ENCODE measurements around the gene SULT2B1.

SULT2B1 gene

DNA sequence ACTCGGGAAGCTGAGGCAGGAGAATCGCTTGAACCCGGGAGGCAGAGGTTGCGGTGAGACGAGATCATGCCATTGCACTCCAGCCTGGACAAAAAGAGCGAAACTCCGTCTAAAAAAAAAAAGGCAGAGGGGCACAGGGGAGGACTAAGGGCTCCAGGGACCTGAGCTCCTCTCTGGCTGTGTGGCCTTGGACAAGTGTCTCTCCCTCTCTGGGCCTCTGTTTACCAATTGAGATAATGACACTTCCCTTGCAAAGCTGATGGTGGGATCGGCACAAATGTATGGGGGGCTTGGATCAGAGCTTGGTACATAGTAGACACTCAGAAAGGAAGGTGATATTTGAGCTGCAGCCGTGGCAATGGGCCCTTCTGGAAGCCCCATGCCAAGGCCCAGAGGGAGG, 43.2 kb downstream of the SULT2B1 start:
- Histone ChIP-seq H3K9me2 (replicated peaks; ENCODE audit: insufficient read depth, low read length) (no peaks in the 10 kb centered on the region), H3K4me1 (ENCODE audit: low read length) (no peaks in the 10 kb centered on the region), H3K36me3 (replicated peaks; ENCODE audit: insufficient read depth, low read length) (no peaks in the 10 kb centered on the region), H3K27me3 (replicated peaks; ENCODE audit: insufficient read depth, low read length) (peaks cover 84% of the 10 kb centered on the region), H3K79me2 (ENCODE audit: low read length) (no peaks in the 10 kb centered on the region), H4K20me1 (ENCODE audit: insufficient read depth, low read length) (no peaks in the 10 kb centered on the region), H2AFZ (ENCODE audit: low read length) (no peak overlapping the region), H3F3A (ENCODE audit: insufficient read depth, low read length) (no peaks in the 10 kb centered on the region), H3K4me2 (ENCODE audit: low read depth, low read length) (no peak overlapping the region), H3K9ac (ENCODE audit: low read length) (no peak overlapping the region), H3K9me3 (replicated peaks; ENCODE audit: insufficient read depth, low read length) (no peaks in the 10 kb centered on the region), H3K27ac (ENCODE audit: low read length) (no peak overlapping the region), H3K4me3 (ENCODE audit: low read length) (no peak overlapping the region)
- no peak for TF ChIP-seq EZH2phosphoT487 (IDR thresholded peaks at IDR 0.05; ENCODE audit: low read length)
- TF ChIP-seq, protein P1, sequence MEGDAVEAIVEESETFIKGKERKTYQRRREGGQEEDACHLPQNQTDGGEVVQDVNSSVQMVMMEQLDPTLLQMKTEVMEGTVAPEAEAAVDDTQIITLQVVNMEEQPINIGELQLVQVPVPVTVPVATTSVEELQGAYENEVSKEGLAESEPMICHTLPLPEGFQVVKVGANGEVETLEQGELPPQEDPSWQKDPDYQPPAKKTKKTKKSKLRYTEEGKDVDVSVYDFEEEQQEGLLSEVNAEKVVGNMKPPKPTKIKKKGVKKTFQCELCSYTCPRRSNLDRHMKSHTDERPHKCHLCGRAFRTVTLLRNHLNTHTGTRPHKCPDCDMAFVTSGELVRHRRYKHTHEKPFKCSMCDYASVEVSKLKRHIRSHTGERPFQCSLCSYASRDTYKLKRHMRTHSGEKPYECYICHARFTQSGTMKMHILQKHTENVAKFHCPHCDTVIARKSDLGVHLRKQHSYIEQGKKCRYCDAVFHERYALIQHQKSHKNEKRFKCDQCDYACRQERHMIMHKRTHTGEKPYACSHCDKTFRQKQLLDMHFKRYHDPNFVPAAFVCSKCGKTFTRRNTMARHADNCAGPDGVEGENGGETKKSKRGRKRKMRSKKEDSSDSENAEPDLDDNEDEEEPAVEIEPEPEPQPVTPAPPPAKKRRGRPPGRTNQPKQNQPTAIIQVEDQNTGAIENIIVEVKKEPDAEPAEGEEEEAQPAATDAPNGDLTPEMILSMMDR (IDR thresholded peaks at IDR 0.05; ENCODE audit: low read length): no peak
- no peak for TF ChIP-seq EZH2 (optimal IDR thresholded peaks at IDR 0.05; ENCODE audit: low read depth, low read length)
- no peak for DNase-seq

DNA sequence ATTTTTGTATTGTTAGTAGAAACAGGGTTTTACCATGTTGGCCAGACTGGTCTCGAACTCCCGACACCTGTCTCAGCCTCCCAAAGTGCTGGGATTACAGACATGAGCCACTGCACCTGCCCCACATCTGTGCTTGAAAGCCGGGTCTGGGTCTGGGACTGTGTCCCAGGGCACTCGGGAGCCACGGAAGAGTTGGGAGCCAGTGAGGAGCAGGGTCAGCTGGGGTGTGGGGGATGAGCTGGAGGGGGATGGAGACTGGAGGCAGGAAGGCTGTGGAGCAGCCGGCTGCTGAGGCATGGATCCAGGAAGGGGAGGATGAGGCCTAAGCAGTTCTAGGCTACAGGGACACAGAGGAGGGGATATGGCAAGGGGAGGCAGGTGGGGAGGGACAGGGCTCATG, 43.9 kb downstream of the SULT2B1 start:
- Histone ChIP-seq H3K4me3 (ENCODE audit: low read length) (no peak overlapping the region), H3K9me3 (replicated peaks; ENCODE audit: insufficient read depth, low read length) (no peaks in the 10 kb centered on the region), H3K4me1 (ENCODE audit: low read length) (no peaks in the 10 kb centered on the region), H3K4me2 (ENCODE audit: low read depth, low read length) (no peak overlapping the region), H2AFZ (ENCODE audit: low read length) (no peak overlapping the region), H3K27me3 (replicated peaks; ENCODE audit: insufficient read depth, low read length) (peaks cover 84% of the 10 kb centered on the region), H4K20me1 (ENCODE audit: insufficient read depth, low read length) (no peaks in the 10 kb centered on the region), H3K9ac (ENCODE audit: low read length) (no peak overlapping the region), H3K36me3 (replicated peaks; ENCODE audit: insufficient read depth, low read length) (no peaks in the 10 kb centered on the region), H3K9me2 (replicated peaks; ENCODE audit: insufficient read depth, low read length) (no peaks in the 10 kb centered on the region), H3K79me2 (ENCODE audit: low read length) (no peaks in the 10 kb centered on the region), H3K27ac (ENCODE audit: low read length) (no peak overlapping the region), H3F3A (ENCODE audit: insufficient read depth, low read length) (no peaks in the 10 kb centered on the region)
- no peak for DNase-seq
- TF ChIP-seq EZH2phosphoT487 (IDR thresholded peaks at IDR 0.05; ENCODE audit: low read length) (no peak), EZH2 (optimal IDR thresholded peaks at IDR 0.05; ENCODE audit: low read depth, low read length) (no peak)
- TF ChIP-seq, protein P1 (IDR thresholded peaks at IDR 0.05; ENCODE audit: low read length): no peak

DNA sequence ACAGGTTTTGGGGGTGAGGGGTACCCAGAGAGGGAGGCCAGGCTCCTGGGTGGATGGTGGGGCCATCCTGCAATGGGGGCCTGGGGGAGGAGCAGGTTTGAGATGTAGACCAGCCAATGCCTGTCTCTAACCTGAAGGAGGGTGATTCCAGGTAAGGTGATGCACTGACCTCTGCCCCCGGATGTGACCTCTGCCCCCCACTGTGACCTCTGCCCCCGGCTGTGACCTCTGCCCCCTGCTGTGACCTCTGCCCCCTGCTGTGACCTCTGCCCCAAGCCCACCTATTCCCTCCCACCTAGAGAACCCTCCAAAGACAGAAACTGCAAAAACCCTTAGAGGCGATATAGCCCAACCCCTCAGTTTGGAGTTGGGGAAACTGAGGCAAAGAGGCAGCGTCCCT, 44.3 kb downstream of the SULT2B1 start:
- no peak overlapping the region for H3K4me2 ChIP-seq (ENCODE audit: low read depth, low read length)
- H3K36me3 ChIP-seq (replicated peaks; ENCODE audit: insufficient read depth, low read length): no peaks in the 10 kb centered on the region
- DNase-seq: no peak
- no peak overlapping the region for H3K9ac ChIP-seq (ENCODE audit: low read length)
- TF ChIP-seq EZH2 (optimal IDR thresholded peaks at IDR 0.05; ENCODE audit: low read depth, low read length): no peak
- TF ChIP-seq EZH2phosphoT487 (IDR thresholded peaks at IDR 0.05; ENCODE audit: low read length): no peak
- TF ChIP-seq, protein P1 (IDR thresholded peaks at IDR 0.05; ENCODE audit: low read length): no peak
- no peak overlapping the region for H3K4me3 ChIP-seq (ENCODE audit: low read length)
- H2AFZ ChIP-seq (ENCODE audit: low read length): no peak overlapping the region
- no peak overlapping the region for H3K27ac ChIP-seq (ENCODE audit: low read length)
- peaks cover 84% of the 10 kb centered on the region for H3K27me3 ChIP-seq (replicated peaks; ENCODE audit: insufficient read depth, low read length)
- H3K4me1 ChIP-seq (ENCODE audit: low read length): no peaks in the 10 kb centered on the region
- H3K9me3 ChIP-seq (replicated peaks; ENCODE audit: insufficient read depth, low read length): no peaks in the 10 kb centered on the region
- H3K9me2 ChIP-seq (replicated peaks; ENCODE audit: insufficient read depth, low read length): no peaks in the 10 kb centered on the region
- H3F3A ChIP-seq (ENCODE audit: insufficient read depth, low read length): no peaks in the 10 kb centered on the region
- H4K20me1 ChIP-seq (ENCODE audit: insufficient read depth, low read length): no peaks in the 10 kb centered on the region
- no peaks in the 10 kb centered on the region for H3K79me2 ChIP-seq (ENCODE audit: low read length)
